HL-60 (cell line): ENCODE data around the gene NR2C2AP.

Source experiments
- DNase-seq, 2 experiments: peaks; one replicate each; pipeline ENCODE4 v3.0.0-alpha.2; 2010 to 2020; ENCODE audit warnings: low read depth in 1 of 2, low spot score in 1 of 2
- H3K27ac ChIP-seq: fragments of 250-450 bp; sonication (Bioruptor Pico); replicated peaks from 2 replicates; pipeline ENCODE4 v1.5.1; 2020; ENCODE audit warnings: mild to moderate bottlenecking, moderate library complexity
- H3K27me3 ChIP-seq: fragments of 250-450 bp; sonication (Bioruptor Pico); 2 replicates; pipeline ENCODE4 v1.5.1; 2021; ENCODE audit warnings: mild to moderate bottlenecking, moderate library complexity; ENCODE audit not compliant: insufficient read depth, poor library complexity, severe bottlenecking
- H3K4me3 ChIP-seq: replicated peaks from 2 replicates; pipeline ENCODE4 v1.5.1; 2011; ENCODE audit warnings: mild to moderate bottlenecking, control low read depth, low read length; ENCODE audit not compliant: insufficient read depth
- CTCF ChIP-seq: IDR thresholded peaks from one replicate; pipeline ENCODE4 v1.5.1; 2011; ENCODE audit warnings: low read length, control low read depth, inconsistent platforms; ENCODE audit not compliant: insufficient read depth
- GABPA ChIP-seq: IDR thresholded peaks from 2 replicates; pipeline ENCODE4 v1.6.1; 2012; ENCODE audit warnings: low read depth
- POLR2AphosphoS5 ChIP-seq: IDR thresholded peaks from 2 replicates; pipeline ENCODE4 v1.6.1; 2012; ENCODE audit warnings: low read depth
- SPI1 ChIP-seq: IDR thresholded peaks from 2 replicates; pipeline ENCODE4 v1.6.1; 2012; ENCODE audit warnings: low read depth, mild to moderate bottlenecking, borderline replicate concordance
- TF ChIP-seq, protein P1 (sequence below): IDR thresholded peaks from 2 replicates; pipeline ENCODE4 v1.6.1; 2012; ENCODE audit warnings: low read depth; ENCODE audit not compliant: insufficient replicate concordance

NR2C2AP gene

GRCh38 chr19:19206938-19207337, 3.7 kb upstream of the NR2C2AP start:
- TF ChIP-seq POLR2AphosphoS5 (no peak), SPI1 (no peak), GABPA (no peak), CTCF (no peak)
- TF ChIP-seq, protein P1, sequence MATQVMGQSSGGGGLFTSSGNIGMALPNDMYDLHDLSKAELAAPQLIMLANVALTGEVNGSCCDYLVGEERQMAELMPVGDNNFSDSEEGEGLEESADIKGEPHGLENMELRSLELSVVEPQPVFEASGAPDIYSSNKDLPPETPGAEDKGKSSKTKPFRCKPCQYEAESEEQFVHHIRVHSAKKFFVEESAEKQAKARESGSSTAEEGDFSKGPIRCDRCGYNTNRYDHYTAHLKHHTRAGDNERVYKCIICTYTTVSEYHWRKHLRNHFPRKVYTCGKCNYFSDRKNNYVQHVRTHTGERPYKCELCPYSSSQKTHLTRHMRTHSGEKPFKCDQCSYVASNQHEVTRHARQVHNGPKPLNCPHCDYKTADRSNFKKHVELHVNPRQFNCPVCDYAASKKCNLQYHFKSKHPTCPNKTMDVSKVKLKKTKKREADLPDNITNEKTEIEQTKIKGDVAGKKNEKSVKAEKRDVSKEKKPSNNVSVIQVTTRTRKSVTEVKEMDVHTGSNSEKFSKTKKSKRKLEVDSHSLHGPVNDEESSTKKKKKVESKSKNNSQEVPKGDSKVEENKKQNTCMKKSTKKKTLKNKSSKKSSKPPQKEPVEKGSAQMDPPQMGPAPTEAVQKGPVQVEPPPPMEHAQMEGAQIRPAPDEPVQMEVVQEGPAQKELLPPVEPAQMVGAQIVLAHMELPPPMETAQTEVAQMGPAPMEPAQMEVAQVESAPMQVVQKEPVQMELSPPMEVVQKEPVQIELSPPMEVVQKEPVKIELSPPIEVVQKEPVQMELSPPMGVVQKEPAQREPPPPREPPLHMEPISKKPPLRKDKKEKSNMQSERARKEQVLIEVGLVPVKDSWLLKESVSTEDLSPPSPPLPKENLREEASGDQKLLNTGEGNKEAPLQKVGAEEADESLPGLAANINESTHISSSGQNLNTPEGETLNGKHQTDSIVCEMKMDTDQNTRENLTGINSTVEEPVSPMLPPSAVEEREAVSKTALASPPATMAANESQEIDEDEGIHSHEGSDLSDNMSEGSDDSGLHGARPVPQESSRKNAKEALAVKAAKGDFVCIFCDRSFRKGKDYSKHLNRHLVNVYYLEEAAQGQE: no peak
- no peak overlapping the region for H3K4me3 ChIP-seq
- peaks cover 6% of the 10 kb centered on the region for H3K27me3 ChIP-seq
- DNase-seq: no peak
- no peak overlapping the region for H3K27ac ChIP-seq

GRCh38 chr19:19205416-19206410, 2.5 kb upstream of the NR2C2AP start:
- H3K27me3 ChIP-seq: no peaks in the 10 kb centered on the region

DNA sequence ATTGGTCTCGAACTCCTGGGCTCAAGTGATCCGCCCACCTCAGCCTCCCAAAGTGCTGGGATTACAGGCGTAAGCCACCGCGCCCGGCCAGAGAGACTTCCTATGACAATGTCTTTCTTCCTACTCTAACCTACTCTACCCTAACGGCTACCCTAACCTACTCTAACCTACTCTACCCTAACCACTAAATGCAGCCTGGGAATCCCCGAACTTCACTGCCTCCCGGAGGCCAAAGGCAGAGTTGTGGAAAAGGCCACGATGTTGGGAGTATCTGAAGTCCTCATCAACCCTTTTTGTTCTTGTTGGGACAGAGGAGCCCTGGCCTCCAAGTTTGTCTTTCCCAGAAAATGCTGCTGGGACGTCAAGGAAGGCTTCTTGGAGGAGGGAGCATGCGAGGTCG, 967 bp upstream of the NR2C2AP start:
- H3K27me3 ChIP-seq: no peaks in the 10 kb centered on the region
- DNase-seq: no peak
- H3K27ac ChIP-seq: no peak overlapping the region
- no peak for TF ChIP-seq POLR2AphosphoS5
- no peak for TF ChIP-seq CTCF
- no peak overlapping the region for H3K4me3 ChIP-seq

More at GRCh38 chr19:19205416-19206410, 2.5 kb upstream of the NR2C2AP start:
- Histone ChIP-seq H3K4me3 (no peak overlapping the region), H3K27ac (no peak overlapping the region)
- TF ChIP-seq CTCF (no peak), GABPA (no peak)
- no peak for DNase-seq

GRCh38 chr19:19202707-19203011, 555 bp downstream of the NR2C2AP start:
- H3K27ac ChIP-seq: peak overlapping the region; percentile 88
- TF ChIP-seq SPI1: no peak
- H3K4me3 ChIP-seq: peak overlapping the region; percentile 50
- no peak for DNase-seq
- no peaks in the 10 kb centered on the region for H3K27me3 ChIP-seq

GRCh38 chr19:19201697-19202630, 1.2 kb downstream of the NR2C2AP start:
- DNase-seq: no peak
- no peak for TF ChIP-seq POLR2AphosphoS5
- no peak for TF ChIP-seq GABPA
- TF ChIP-seq CTCF: no peak
- TF ChIP-seq SPI1: no peak
- TF ChIP-seq, protein P1: no peak
- no peaks in the 10 kb centered on the region for H3K27me3 ChIP-seq
- H3K4me3 ChIP-seq: peak overlapping the region; percentile 50
- peak overlapping the region; percentile 88 for H3K27ac ChIP-seq
